NCI-H748 treated with DMSO at 0.1 percent for 48 hours (cell line): ENCODE results near the gene TNNI2.

Experiments used
- DNase-seq: peaks from one replicate; lab custom pipeline; 2025; lab: John Stamatoyannopoulos, UW

TNNI2 gene

DNA sequence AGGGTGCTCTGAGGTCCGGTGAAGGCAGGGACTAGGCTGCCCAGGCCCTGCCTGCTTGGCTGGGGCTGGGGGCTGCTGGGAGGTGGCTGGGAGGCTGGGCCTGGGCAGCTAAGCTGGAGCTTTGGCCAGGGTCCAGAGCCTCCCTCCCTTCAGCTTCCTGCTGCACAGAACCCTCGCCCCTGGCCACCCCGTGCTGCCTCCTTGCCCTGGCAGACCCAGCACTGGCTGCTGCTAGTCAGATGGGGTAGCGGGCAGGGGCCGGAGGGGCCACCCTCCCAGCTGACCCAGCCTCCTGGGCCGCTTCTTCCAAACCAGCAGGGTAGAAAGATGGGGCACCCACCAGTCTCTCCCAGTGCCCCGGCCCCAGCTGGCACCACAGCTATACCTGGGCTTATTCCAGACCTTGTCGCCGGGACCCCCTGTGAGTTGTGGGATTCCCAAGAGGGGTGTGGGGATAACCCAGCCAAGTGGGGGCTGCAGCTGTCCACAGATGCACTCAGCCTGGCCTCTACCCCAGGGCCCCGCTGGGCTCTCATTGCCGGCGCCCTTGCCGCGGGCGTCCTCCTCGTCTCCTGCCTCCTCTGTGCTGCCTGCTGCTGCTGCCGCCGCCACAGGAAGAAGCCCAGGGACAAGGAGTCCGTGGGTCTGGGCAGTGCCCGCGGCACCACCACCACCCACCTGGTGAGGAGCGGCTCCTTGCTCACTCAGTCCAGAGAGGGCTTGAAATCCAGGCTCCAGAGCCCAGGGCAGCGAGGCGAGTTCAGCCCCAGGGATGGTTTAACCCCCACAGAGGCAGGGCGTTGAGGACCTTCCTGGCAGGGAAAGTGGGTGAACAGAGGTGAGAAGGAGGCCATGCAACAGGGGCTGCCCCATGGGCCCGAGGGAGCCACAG is 3.8 kb upstream of the TNNI2 start, which contains the start of gene SYT8:
TSS of gene SYT8 (plus strand) at position 212 of the 892 bp plus-strand sequence. CDS start at position 328, 116 bp downstream.
- DNase-seq = no peak

DNA sequence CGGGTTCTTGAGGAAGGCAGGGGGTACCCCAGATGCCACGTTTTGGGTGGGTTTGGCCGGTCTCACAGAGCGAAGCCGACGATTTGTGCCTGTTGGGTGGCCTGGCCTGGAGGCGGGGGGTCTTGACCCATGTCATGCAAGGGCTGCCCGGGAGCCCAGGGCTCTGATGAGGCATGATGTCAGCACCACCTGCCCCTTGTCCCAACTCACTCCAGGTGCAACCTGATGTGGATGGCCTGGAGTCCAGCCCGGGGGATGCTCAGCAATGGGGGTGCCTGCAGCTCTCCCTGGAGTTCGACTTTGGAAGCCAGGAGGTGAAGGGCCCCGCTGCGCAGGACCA is 3.1 kb upstream of the TNNI2 start:
- DNase-seq = no peak

DNA sequence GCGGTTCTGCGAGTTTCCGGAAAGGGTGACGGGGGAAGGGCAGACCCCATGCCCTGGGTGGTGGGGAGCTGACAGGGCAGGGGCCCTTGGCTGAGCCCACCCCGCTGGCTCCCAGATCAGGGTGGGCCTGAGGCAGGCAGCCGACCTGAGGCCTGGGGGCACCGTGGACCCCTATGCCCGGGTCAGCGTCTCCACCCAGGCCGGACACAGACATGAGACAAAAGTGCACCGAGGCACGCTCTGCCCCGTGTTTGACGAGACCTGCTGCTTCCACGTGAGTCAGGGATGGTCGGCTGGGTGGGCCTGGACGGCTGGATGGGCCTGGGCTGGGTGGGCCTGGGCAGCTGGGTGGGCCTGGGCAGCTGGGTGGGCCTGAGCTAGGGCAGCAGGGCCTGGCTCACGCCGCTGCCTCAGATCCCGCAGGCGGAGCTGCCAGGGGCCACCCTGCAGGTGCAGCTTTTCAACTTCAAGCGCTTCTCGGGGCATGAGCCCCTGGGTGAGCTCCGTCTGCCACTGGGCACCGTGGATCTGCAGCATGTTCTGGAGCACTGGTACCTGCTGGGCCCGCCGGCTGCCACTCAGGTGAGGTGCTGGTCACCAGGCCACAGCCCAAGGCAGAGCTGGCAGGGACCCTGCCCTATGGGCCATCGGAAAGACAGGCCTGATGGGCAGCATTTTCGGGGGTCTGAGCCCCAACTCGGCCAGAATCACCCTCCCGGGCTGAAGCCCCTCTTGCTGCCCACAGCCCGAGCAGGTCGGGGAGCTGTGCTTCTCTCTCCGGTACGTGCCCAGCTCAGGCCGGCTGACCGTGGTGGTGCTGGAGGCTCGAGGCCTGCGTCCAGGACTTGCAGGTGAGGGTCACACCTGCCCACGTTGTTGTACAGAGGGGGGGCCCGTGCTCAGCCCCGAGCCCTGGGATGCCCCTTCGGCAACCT is 2.5 kb upstream of the TNNI2 start:
- DNase-seq = no peak

DNA sequence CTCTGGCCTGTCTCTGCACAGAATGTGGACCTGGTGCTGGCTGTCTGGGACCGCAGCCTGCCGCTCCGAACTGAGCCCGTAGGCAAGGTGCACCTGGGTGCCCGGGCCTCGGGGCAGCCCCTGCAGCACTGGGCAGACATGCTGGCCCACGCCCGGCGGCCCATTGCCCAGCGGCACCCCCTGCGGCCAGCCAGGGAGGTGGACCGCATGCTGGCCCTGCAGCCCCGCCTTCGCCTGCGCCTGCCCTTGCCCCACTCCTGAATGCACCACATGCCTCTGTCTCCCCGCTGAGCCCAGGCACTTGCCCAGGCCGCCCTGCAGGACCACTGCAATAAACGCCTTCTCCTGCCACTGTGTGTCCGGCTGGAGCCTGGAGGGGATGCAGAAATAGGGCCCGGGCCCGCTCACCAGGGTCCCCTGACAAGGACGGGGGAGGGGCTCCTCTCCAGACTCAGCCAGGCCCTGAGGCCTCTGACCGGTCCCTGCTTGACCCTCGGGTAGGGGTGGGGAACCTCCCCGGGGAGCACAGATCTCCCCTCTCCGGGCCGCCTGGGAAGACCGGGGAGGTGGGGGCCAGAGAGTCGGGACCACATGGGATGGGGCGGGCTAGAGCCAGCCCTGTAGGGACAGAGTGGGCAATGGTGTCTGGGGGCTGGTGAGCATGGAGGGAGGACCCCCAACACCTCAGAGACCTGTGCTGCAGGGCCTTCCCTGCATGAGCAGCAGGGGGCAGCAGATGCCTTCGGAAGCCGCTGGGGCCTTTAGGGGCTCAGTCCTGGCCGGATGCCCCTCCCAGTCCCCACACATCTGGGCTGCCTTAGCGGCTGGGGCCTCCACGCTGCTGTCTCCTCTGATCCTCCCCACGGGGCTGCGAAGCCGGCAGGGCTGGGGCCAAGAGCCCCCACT is 1.4 kb upstream of the TNNI2 start:
- no peak for DNase-seq

DNA sequence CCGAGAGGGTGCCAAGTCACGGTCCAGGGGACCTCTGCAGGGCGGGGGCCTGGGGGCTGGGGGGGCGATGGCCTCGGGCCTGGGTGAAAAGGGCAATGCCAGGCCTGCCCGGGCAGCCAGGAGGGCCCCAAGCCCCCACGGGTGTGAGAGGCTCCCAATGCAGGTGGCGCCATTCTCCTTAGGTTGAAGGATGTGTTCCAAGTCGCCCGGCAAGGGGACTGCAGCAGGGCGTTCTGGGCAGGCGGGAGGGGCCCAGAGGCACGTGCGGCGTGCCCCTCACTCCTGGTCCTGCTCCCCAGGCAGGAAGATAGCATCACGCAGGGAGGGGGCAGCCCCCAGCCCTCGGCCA is 730 bp upstream of the TNNI2 start:
- DNase-seq = no peak

DNA sequence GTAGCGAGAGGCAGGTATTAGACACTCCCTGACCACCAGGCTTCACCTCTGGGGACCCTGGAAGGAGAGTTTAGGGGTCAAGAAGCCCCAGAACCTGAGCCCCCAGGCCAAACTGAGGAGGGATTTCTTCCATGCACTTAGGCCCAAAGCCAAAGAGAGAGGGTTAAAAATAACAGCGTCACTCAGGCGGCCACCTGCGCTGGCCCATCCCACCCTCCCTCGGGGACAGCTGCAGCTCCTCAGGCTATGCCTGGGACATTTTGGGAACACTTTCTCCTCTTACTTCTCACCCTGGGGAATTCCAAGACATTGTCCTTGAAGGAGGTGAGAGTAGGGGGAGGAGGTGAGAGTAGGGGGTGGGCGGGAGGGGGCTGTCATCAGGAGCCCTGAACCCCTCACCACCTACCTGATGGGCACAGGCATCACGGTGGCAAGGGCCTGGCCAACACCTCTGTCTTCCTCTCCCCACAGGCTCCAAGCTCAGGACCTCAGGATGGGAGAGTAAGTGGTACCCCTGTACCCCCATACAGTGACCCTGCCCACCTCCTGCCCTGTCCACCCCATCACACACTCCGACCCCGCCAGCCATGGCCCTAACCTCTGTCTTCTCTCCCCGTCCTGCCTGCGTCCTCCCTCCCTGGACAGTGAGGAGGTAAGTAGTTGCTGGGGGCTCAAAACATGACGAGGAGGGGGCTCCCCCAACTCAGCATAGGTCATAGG is 583 bp downstream of the TNNI2 start:
- no peak for DNase-seq

DNA sequence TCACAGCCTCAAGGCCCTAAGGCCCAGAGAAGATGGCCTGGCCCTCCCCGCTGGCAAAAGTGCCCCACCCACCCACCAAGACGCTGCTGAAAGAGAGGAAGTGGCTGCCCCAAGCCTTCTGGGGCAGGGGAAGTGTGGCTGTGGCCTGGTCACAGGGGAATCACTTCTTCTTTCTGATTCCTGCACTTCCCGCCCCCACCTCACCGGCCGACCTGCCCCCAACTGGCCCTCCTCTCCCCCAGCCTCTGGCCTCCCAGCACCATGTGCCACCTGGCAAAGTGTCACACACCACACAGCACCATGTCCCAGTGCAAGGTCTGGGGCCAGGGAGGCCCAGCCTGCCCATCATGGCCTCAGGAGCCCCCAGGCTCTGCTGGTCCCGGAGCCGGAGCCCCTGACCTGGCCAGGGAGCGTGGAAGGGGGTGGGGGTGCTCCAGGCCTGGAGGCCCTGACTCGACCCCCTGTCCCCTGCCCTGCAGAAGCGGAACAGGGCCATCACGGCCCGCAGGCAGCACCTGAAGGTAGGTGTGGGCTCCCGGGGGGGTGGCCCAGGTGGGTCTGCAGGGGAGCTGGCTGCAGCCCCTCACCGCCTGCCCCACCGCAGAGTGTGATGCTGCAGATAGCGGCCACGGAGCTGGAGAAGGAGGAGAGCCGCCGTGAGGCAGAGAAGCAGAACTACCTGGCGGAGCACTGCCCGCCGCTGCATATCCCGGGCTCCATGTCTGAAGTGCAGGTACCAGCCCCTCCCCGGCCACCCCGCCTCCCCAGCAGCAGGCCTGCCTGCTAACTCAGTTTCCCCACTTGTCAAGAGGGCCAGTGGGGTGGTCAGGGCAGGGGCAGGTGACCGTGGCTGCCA is 1.4 kb downstream of the TNNI2 start:
- no peak for DNase-seq

DNA sequence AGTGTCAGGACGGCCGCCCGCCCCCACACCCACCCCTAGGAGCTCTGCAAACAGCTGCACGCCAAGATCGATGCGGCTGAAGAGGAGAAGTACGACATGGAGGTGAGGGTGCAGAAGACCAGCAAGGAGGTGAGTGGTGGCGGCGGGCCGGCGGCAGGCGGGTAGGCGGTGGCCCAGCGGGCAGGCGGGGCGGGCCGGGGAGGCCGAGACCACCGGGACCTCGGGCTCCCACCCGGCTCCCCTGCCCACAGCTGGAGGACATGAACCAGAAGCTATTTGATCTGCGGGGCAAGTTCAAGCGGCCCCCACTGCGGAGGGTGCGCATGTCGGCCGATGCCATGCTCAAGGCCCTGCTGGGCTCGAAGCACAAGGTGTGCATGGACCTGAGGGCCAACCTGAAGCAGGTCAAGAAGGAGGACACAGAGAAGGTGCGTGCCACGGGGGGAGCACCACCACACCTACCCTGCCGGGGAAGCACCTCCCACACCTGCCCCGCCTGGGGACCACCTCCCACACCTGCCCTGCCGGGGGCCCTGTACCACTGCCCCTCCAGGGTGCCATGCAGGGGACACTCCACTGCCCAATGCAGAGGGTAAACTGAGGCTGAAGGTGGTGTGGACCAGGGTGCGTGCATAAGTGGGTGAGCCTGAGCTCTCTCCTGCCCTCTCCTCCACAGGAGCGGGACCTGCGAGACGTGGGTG is 2.1 kb downstream of the TNNI2 start:
- DNase-seq = no peak

DNA sequence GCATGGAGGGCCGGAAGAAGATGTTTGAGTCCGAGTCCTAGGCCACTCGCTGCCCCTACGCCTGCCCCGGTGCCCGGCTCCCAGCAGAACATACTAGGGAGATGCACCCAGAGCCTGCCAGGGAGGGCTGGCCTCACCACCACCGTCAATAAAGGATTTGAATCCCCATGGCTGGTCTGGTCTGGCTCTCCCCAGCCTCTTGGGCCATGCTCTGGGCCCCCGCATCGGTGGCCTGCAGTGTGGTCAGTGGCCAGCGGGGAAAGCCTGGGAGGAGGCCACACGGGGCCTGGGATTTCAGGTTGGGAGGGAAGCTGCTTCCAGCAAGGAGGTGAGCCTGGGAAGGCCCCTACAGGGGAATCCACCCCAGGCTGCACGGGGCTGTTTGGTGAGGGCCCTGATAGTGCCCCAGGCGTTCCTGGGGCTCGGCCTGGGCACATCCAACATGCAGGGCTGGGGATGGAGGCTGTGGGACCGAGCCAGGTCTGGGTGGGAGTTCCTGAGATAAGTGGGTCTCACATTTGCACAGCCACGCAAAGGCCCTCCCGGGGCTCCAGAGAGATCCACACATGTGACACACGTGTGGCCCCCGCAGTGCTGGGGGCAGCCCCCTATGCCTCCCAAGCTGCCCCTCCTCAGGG is 2.8 kb downstream of the TNNI2 start:
- DNase-seq = no peak

DNA sequence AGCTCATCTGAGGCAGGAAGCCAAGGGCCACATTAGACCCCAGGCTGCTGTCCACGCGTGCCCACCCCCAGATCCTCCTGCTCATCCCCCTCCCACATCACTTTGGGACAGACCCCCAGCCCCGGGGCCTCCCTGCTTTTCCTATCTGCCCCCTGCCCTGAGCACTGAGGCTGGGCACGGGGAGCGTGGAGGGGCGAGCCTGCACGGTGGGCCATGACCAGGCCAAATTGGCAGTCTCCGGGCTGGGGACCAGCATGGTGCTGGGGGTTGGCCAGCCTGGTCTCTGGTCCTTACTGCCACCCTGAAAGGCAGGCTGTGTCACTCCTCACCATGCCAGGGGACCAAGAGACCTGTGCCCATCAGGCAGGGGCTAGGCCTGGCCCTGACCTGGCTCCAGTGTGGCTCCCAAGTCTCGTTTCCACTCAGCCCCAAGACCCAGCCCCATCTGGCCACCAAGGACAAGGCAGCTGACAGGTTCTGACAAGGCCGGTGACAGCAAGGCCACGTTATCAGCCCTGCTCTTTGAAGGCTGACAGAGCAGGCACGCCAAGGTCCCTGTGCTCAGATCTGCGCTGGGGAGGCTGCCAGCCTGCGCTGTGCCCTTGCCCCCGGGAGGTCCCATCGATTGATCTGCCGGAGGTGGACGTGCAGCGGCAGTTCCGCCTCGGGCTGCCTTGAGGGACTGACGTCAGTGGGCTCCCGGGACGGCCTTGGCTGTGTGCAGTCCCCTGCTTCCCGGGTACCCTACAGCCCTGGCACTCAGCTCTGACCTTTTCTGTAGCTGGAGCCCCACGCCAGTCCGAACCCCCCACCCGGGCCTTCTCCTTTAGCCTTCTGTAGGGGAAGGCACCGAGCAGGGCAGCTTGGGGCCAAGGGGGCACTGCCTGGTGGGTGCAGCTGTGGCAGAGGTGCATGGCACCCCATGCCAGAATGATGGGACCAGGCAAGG is 3.6 kb downstream of the TNNI2 start:
- no peak for DNase-seq

DNA sequence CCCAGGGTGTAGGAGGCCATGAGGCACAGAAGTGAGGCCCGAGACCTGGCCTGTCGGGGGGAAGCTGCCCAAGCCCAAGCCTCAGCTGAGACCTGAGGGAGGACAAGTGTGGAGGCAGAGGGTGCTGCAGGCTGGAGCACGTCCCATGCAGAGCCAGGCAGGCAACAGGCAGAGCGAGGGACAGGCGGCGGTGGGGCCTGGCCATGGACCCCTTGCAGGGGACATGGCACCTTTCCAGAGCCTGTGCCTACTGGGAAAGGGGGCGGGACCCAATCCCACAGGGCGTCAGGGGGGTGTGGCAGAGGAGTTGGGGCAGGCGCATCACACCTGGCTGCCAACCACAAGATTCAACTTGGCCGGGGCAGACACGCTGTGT is 4.3 kb downstream of the TNNI2 start:
- no peak for DNase-seq

DNA sequence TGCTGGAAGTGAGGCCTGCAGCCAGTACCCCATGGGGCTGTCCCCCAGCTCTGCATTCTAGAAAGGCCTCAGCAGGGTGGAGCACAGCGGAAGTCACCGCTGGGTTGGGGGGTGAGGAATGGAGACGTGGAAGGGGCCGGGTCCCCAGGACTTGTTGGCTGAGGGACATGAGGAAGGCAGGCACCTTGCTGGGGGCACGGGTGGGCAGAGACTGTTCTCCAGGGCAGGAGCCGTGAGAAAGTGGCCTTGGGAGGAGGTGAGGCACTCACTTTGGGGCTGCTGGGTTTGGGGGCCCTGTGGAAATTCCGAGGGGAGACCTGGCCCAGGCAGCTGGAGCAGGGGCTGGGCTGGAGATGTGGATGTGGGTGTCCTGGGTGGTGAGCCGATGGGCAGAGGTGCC is 5.0 kb downstream of the TNNI2 start:
- DNase-seq = no peak

DNA sequence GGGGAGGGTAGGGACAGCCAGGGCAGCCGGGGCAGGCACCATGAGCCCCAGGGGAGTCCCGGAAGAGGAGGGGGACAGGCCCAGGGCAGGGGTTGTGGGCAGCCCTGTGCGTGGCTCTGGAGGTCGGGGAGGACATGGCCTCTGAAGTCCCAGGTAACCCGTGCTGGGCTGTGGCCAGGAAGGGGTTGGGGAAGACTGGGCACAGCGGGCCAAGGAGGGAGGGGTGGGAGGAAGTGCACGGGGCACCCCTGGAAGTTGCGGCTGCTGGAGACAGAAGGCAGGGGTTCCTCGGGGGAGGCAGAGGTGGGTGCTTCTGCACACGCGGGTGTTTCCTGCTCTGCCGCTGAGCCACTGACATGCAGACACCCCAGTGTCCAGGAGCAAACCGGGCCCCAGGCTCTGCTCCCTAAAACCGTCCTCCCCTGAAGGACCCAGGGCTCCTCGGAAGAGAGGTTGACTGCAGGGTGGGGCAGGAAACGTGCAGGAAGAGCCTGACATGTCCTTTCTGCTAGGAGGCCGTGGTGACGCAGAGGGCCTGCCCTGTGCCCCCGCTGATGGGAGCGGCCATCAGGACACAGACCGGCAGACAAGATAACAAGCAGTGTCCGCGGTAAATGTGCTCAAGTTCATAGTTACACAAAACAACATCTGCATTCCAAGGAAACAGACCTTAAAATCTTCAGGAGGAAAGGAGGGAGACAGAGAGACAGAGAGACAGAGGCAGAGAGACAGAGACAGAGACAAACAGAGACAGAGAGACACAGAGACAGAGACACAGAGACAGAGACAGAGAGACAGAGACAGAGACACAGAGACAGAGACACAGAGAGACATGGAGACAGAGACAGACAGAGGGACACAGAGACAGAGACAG is 5.7 kb downstream of the TNNI2 start:
- DNase-seq = no peak

DNA sequence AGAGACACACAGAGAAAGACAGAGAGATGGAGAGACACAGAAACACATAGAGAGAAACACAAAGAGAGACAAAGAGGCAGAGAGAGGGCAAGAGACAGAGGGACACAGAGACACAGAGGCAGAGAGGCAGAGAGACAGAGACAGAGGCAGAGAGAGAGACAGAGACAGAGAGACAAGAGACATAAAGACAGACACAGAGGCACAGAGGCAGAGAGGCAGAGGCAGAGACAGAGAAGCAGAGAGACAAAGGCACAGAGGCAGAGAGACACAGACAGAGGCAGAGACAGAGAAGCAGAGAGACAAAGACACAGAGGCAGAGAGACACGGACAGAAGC is 6.3 kb downstream of the TNNI2 start:
- no peak for DNase-seq

DNA sequence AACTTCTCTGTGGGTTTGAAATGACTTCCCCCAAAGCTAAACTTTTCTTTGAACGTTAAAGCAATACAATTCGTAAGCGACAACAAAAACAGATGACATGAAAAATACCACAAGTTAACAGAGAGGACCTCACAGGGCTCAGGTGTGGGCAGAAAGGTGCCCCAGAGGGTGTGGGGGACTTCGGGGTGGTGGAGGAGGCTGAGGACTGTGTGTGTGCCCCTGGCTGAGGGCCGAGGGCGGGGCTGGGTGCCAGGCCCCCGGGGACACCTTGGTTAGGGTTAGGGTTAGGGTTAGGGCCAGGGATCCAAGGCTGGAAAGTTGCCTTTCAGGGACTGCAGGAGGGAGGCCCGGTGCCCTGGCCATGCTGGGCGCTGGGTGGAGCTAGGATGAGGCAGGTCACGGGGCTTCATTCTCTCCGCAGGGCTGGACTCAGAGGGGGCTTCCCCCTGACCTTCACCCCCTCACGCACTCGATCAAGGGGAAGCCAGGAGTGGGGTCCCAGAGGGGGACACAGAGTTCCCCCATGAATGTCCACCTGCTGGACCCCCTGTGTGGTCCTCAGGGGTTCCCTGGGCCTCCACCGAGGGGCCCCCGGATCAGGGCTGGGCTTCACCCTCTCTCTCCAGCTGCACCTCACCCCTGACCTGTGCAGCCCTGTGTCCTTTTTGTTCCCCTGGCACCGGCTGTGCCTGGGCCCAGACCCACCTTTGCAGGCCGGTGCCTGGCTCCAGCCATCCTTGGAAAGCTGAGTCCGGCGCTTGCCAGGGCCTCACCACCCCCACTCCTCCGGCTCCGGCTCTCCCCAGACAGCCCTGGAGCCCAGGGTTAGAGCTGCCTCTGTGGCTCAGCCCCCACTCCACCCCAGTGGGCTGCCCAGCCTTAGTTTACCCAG is 7.0 kb downstream of the TNNI2 start:
- DNase-seq = no peak

DNA sequence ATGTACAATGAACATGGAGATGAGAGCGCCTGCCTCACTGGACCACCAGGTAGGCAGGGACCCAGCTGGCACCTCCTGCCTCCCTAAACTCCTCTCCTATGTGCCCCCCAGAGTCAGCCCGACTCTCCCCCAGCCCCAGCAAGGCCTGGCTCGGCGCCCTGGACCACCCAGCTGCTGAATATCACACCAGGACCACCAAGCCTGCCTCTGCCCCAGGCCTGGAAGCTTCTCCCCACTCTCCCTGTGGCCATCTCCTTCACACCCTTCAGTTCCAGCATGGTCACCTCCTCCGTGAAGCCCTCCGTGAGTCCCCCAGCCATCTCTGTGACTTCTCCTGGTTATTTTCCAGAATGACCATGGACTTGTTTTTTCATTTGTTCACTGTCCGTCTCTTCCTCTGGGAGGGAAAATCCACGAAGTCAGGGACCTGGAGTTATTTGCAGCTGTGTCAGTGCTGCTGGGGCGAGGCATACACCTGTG is 7.7 kb downstream of the TNNI2 start:
- DNase-seq = no peak
